ENCODE results near the gene ARHGEF17. TPM values are rescaled to one million over a fixed set of nuclear protein-coding genes. Genes with fewer than 3 reads are reported as not detected.

ARHGEF17 gene
- total and polyA plus RNA-seq, 10 donors = 5.1 to 48.5 (median 29.0) TPM

DNA sequence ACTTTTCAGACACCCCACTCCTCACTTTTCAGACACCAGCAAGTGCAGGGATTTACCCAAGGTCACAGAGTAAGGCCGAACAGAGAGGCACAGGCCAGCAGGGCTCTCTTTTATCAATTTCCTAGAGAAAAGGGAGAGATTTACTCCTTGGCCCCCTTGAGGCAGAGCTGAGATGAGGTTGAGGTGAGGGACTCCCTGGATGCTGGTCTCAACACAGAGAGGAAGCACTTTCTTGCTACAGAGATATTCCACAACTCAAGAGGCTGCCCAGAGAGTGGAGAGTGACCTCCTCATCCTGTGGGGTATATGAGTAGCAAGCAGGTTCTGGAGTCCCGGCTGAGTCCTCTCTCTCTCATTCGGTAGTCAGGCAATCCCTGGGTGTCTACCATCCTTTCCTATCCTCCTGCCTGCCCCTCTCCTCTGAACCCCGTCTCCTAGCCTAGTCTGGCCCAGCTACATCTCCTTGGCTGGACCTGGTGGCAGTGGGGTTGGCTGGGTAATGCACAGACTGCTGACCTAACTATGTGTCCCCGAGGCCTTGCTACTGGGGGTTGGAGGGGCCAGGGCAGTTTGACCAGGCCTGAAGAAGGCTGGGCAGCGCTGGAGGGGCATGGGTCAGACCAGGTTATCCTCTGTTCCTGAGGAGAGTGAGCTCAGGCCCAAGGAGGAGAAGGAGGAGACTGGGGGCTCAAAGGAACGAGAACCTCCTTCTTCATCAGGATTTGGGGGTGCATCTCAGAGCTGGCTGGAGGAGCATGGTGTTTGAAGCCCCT lies 1.8 kb upstream of the ARHGEF17 start:
- intact Hi-C loops (cut with DNase I; ENCODE audit: low total_unique reads) = loop anchor here (2.0 kb wide), 1 partner anchor 29 kb away; no protein-coding TSS in a partner anchor
- TF ChIP-seq CTCF (IDR thresholded peaks at IDR 0.05 in 8 of 11, conservative IDR thresholded peaks at IDR 0.05 in 3 of 11) = no peak
- TF ChIP-seq POLR2A (IDR thresholded peaks at IDR 0.05) = no peak
- TF ChIP-seq POLR2AphosphoS5 (IDR thresholded peaks at IDR 0.05) = peak in 1 of 3 donors; percentile 18
- no peak for DNase-seq
- H3K27me3 ChIP-seq (replicated peaks in 1 of 7) = peaks cover 0 to 53% (median 14%) of the 10 kb centered on the region in 7 donors
- 70 to 82% (median 71%) methylated on average over 7 of the region's 7 CpGs for WGBS, 5 donors
- no peaks in the 10 kb centered on the region for H3K9me3 ChIP-seq
- peaks cover 9 to 54% (median 37%) of the 10 kb centered on the region in 6 donors for H3K4me1 ChIP-seq
- peak overlapping the region in 2 of 8 donors; percentile 79 to 85 for H3K4me3 ChIP-seq
- H3K36me3 ChIP-seq = no peaks in the 10 kb centered on the region
- peak overlapping the region in 5 of 8 donors; percentile 83 to 89 (median 85) for H3K27ac ChIP-seq

DNA sequence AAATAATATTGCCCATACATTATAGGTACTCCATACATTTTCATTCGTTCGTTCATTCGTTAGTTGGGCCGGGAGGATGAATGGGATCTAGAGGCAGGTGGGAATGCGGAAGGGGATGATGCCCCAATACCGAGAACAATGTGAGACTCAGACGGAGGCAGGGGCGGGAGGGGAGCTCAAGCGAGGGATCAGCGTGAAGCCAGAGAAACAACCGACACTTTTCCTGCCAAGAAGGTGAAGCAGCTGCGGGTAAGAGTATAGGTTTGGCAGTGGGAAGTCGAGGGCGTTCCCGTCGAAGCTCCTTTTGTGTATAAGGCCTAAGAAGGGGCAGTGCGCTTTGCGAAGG lies 1.1 kb upstream of the ARHGEF17 start:
- H3K9me3 ChIP-seq = no peaks in the 10 kb centered on the region
- 16 to 26% (median 20%) methylated on average over 18 of the region's 18 CpGs for WGBS, 5 donors
- intact Hi-C loops (cut with DNase I; ENCODE audit: low total_unique reads) = loop anchor here (2.0 kb wide), 1 partner anchor 28 kb away; no protein-coding TSS in a partner anchor
- peak overlapping the region in 7 of 8 donors; percentile 70 to 89 (median 85) for H3K27ac ChIP-seq
- H3K27me3 ChIP-seq (replicated peaks in 1 of 7) = peaks cover 0 to 49% (median 14%) of the 10 kb centered on the region in 7 donors
- TF ChIP-seq POLR2AphosphoS5 (IDR thresholded peaks at IDR 0.05) = no peak
- no peak for TF ChIP-seq CTCF (IDR thresholded peaks at IDR 0.05 in 8 of 11, conservative IDR thresholded peaks at IDR 0.05 in 3 of 11)
- no peak for TF ChIP-seq POLR2A (IDR thresholded peaks at IDR 0.05)
- H3K4me3 ChIP-seq = peak overlapping the region in 7 of 8 donors; percentile 64 to 86 (median 79)
- H3K36me3 ChIP-seq = no peaks in the 10 kb centered on the region
- no peak for DNase-seq
- H3K4me1 ChIP-seq = peaks cover 9 to 61% (median 38%) of the 10 kb centered on the region in 6 donors

DNA sequence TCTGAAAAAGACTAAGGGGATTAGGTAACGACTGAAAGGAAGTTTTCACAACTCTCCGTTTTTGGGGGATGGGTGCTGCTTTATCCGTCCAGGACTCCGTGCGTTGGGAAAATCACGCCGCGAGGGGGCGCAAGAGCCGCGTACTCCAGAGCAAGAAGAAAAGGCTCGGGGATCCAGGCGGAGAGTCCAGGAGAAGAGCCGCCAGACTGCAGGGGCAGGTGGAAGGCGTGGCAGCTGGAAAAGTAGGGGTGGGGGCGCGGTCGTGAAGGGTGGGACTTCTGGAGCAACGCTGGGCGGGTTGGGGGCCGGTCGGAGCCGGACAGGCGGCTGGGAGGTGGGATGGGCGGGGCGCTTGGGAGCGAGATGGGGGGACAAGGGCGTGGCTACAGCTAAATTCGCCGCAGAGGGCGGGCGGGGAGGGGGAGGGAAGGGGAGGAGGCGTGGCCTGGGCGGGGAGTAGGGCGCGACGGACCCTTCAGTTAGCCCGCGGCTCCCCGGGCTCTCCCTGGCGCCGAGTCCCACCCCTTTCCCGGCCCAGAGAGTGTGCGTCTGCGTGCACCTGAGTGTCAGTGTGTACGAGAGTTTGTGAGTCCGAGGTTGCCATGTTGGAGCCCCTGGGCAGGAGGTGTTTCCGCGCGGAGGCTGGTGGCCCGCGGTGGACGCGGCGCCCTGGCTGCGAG lies 613 bp upstream of the ARHGEF17 start:
- intact Hi-C loops (cut with DNase I; ENCODE audit: low total_unique reads) = loop anchor here (2.0 kb wide), 1 partner anchor 27 kb away; no protein-coding TSS in a partner anchor
- 0 to 1% (median 1%) methylated on average over 50 to 56 of the region's 56 CpGs for WGBS, 5 donors
- peak overlapping the region; percentile 57 to 89 (median 85) for H3K27ac ChIP-seq
- H3K4me3 ChIP-seq = peak overlapping the region; percentile 62 to 86 (median 76)
- H3K27me3 ChIP-seq (replicated peaks in 1 of 7) = peaks cover 0 to 49% (median 14%) of the 10 kb centered on the region in 7 donors
- DNase-seq = peak; percentile 97
- TF ChIP-seq POLR2AphosphoS5 (IDR thresholded peaks at IDR 0.05) (peak; percentile 30 to 69 (median 55)), POLR2A (IDR thresholded peaks at IDR 0.05) (no peak), CTCF (IDR thresholded peaks at IDR 0.05 in 8 of 11, conservative IDR thresholded peaks at IDR 0.05 in 3 of 11) (peak; percentile 78 to 93 (median 85))
- no peaks in the 10 kb centered on the region for H3K36me3 ChIP-seq
- peaks cover 9 to 64% (median 38%) of the 10 kb centered on the region in 6 donors for H3K4me1 ChIP-seq
- H3K9me3 ChIP-seq = no peaks in the 10 kb centered on the region

Measured in spleen (tissue), 11 donors.